Fibroblast of pulmonary artery (primary cell): Measurements from ENCODE around the gene PML.

Experiments
- DNase-seq: peaks from one replicate; pipeline ENCODE4 v3.0.0-alpha.2; 2010; ENCODE audit warnings: low read depth
- H3K4me3 ChIP-seq: replicated peaks from 2 replicates; pipeline ENCODE4 v1.5.1; 2011; ENCODE audit warnings: low read depth, mild to moderate bottlenecking, control low read depth, low read length, moderate library complexity
- TF ChIP-seq, protein P1 (sequence below): IDR thresholded peaks from 2 replicates; pipeline ENCODE4 v1.5.1; 2011; ENCODE audit warnings: mild to moderate bottlenecking, control low read depth, low read length, inconsistent platforms; ENCODE audit errors: missing control alignments

Gene PML

DNA sequence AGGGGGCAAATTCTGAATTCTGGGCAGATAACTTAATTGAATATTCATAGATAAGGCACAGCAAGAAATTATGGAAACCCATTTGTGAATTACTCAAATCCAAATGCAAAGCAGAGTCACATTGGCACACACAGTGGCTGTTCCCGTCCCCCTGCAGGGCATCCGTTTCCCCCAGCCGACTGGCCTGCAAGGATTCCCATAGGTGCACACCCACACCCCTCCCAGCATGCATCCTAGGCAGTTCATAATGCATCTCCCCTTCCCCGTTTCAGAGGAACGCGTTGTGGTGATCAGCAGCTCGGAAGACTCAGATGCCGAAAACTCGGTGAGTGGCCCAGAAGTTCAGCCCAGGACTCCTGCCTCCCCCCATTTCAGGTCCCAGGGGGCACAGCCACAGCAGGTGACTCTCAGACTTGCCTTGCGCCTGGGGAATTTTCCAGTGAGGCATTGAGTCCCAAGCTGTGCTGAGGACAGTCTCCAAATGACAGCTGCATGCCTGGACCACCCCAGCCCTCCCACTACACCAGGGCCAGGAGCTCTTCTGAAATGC lies 39.8 kb downstream of the PML start:
- DNase-seq, result no peak
- TF ChIP-seq, protein P1, sequence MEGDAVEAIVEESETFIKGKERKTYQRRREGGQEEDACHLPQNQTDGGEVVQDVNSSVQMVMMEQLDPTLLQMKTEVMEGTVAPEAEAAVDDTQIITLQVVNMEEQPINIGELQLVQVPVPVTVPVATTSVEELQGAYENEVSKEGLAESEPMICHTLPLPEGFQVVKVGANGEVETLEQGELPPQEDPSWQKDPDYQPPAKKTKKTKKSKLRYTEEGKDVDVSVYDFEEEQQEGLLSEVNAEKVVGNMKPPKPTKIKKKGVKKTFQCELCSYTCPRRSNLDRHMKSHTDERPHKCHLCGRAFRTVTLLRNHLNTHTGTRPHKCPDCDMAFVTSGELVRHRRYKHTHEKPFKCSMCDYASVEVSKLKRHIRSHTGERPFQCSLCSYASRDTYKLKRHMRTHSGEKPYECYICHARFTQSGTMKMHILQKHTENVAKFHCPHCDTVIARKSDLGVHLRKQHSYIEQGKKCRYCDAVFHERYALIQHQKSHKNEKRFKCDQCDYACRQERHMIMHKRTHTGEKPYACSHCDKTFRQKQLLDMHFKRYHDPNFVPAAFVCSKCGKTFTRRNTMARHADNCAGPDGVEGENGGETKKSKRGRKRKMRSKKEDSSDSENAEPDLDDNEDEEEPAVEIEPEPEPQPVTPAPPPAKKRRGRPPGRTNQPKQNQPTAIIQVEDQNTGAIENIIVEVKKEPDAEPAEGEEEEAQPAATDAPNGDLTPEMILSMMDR, result no peak
- no peak overlapping the region for H3K4me3 ChIP-seq

GRCh38 chr15:74035121-74036017 lies 40.9 kb downstream of the PML start:
- no peak for DNase-seq
- H3K4me3 ChIP-seq, result no peak overlapping the region
- TF ChIP-seq, protein P1, result no peak

- peak; percentile 86 for DNase-seq
- no peak overlapping the region for H3K4me3 ChIP-seq
- TF ChIP-seq, protein P1, result peak; percentile 80
Measured at GRCh38 chr15:74036271-74037170, 42.0 kb downstream of the PML start.

- TF ChIP-seq, protein P1, result no peak
- no peak overlapping the region for H3K4me3 ChIP-seq
- no peak for DNase-seq
Measured at GRCh38 chr15:74037171-74038117, 42.9 kb downstream of the PML start.

- TF ChIP-seq, protein P1, result no peak
- peak; percentile 71 for DNase-seq
- H3K4me3 ChIP-seq, result no peak overlapping the region
Measured at GRCh38 chr15:74038707-74039655, 44.5 kb downstream of the PML start.
